Measurements from ENCODE around the gene FOXP1.

- no peak for TF ChIP-seq EZH2phosphoT487 (IDR thresholded peaks at IDR 0.05; ENCODE audit: insufficient read depth, low read depth)
- TF ChIP-seq EZH2 (IDR thresholded peaks at IDR 0.05; ENCODE audit: insufficient read depth, poor library complexity, severe bottlenecking), result no peak
Measured at GRCh38 chr3:71355037-71355436, 228.5 kb downstream of the FOXP1 start.
